ENCODE measurements around the gene SIX5.
A peak's percentile ranks its signal among the peaks of the same experiment; 100 is the strongest.
"Not testable (repeated sequence)": the region's sequence is repeated elsewhere in the genome, so short reads cannot be mapped to it uniquely, and the experiment has no call there.

SIX5 gene

DNA sequence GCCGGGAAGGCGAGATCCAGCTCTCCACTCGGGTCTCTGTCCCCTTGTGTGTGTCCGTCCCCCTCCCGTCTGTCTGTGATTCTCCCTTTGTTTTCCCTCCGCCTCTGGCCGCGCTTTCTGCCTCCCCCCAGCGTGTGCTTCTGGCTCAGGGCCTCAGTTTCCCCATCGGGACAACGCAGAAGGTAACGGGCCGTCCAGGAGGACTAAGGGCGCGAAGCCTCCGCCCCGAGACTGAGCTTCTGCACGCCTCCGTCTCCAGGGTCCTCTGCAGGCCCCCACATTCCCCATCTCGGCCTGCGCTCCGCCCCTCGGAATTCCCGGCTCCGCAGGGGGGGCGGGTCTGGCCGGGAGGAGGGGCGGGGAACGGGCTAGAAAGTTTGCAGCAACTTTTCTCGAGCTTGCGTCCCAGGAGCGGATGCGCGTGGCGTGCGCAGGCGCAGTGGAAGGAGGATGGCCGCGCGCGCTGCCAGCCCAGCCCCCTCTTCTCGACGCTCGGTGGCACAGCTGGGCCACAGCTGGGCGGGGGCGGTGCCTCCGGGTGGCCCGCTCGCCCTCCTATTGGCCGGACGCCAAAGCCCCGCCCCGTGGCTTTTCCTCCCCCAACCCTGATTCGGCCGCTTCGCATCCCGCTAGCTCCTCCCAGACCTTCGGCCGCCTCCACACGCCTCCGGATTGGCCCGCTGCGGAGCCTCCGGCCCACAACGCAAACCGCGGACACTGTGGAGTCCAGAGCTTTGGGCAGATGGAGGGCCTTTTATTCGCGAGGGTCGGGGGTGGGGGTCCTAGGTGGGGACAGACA lies at the start of gene SIX5:
SIX5 (minus strand) TSS at position 269 of the 799 bp plus-strand sequence. CDS start 408 bp downstream, outside the sequence.
- peak; percentile 91 to 92 for DNase-seq (ENCODE audit: low read depth in 1 of 2, low spot score in 1 of 2)

DNA sequence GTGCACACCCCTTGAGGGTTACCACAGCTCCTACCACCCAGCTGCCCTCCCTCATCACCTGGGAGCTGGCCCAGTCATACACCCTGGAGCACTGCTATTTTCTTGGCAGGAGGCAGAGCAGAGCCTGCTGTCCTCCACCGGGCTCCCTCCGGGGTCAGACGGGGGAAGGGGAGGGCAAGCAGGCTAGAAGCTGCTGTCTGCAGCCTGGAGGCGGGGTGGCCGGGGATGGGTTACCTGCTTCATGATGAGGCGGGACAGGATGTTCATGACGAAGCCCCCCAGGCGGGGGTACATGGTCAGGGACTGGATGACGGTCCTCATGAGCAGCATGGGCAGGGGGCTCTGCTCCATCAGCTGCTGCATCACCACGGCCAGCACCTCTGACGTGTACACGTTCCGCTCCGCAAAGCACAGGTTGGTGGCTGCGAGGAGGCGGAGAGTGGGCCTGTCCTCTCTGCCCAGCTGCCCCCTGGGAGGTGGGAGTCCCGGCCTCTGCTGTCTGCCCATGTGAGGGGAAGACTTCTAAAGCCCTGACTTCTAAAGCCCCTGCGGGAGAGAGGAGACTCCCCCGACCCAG lies 48.8 kb upstream of the SIX5 start:
- no peak for DNase-seq (ENCODE audit: low read depth in 1 of 2, low spot score in 1 of 2)

DNA sequence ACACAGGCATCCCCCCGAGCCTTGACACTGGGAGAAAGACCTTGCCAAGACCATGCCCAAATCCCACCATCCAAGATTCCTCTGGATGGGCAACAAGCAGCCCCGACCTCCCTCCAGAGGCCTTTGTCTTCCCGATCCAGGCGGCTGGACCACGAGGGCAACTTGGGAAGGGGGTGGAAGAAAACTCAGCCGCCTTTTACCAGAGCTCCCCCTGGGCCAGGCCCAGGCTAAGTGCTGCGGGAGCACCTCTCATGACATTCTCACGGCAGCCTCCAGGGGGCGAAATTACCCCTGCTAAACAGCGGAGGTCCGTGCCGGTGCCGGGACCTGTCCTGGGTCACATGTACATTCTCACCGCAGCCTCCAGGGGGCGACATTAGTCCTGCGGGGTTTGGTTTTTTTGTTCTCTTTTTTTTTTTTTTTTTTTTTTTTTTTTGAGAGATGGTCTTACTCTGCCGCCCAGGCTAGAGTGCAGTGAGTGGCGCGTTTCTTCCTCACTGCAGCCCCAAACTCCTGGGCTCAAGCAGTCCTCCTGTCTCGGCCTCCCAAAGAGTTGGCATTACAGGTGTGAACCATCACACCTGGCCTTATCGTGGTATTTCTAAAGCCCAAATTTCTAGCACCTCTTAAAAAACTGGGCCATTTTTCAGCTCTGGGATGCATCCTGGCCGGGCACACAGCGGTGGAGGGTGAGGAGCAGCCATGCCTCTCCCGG lies 48.1 kb upstream of the SIX5 start:
- DNase-seq (ENCODE audit: low read depth in 1 of 2, low spot score in 1 of 2) = peak; percentile 89 to 96

DNA sequence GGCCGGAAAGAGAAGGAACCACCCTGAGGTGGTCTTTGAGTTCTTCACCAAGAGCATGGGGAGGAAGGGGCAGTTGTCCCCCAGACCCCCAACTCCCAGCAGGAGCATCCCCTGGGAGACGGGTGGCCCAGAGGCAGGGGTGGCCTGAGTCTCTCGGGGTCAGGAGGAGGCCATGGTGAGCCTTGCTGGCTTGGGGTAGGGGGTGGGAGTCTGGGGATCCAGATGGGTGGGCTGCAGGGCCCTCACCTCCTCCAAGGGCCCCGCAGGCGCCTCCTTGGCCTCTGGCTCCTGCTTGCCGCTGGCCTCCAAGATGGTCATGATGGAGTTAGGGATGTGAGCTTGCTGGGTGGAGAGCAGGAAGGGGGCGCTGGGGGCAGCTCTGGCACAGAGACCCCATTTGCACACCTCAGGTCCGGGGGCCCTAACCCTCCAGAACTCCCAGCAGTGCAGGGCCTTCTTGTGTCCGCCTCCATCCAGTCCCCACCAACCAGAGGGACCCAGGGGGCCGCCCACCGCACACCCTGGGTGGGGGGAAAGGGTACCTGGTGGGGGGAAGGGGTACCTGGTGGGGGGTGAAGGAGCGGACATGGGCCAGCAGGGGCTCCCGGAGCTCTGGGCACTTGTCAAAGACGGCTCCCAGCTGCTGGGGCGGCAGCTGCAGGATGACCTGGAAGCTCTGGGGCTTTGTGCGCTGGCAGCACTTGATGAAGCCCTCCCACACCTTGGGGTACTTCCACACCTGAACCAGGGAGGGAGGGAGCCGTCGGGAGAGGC lies 47.4 kb upstream of the SIX5 start:
- no peak for DNase-seq (ENCODE audit: low read depth in 1 of 2, low spot score in 1 of 2)

- DNase-seq (ENCODE audit: low read depth in 1 of 2, low spot score in 1 of 2) = no peak
These were observed 46.6 kb upstream of the SIX5 start for GRCh38 chr19:45815481-45816216.

DNA sequence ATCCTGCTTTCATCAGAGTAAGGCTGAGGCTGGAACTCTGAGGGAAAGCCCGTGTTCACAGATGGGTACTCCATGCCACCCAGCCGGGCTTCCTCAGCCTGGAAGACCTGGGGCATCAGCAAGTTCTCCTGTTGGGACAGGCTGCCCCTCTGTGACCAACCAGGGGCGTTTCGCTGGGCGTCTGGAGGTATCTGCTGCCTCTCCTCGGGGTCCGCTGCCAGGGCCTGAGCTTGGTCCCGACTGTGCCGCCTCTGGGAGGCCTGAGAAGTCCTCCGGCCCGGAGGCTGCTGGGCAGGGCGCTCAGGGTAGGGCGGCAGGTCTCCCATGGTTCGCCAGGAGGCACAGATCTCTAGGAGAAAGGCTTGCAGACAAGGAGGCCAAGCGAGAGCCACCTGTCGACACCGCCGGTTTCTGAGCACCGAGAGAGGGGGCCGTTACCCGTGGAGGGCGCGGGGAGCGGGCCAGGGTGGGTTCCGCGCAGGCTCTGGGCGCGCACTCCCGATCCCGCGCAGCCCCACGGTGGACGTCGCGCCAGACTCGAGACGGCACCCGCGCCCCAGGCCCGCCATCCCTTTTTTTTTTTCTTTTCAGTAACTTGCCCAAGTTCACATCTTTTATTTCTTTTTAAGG lies 45.9 kb upstream of the SIX5 start, which contains the start of gene RSPH6A:
RSPH6A (minus strand) TSS at position 458 of the 630 bp plus-strand sequence; CDS start at position 326, 132 bp downstream.
- no peak for DNase-seq (ENCODE audit: low read depth in 1 of 2, low spot score in 1 of 2)

GRCh38 chr19:45814166-45814780 lies 45.2 kb upstream of the SIX5 start:
- DNase-seq (ENCODE audit: low read depth in 1 of 2, low spot score in 1 of 2) = no peak

GRCh38 chr19:45812297-45812696 lies 43.2 kb upstream of the SIX5 start:
- DNase-seq (ENCODE audit: low read depth in 1 of 2, low spot score in 1 of 2) = no peak

- DNase-seq (ENCODE audit: low read depth in 1 of 2, low spot score in 1 of 2) = no peak
These were observed 40.6 kb upstream of the SIX5 start for GRCh38 chr19:45809643-45810159.

- DNase-seq (ENCODE audit: low read depth in 1 of 2, low spot score in 1 of 2) = no peak
These were observed 36.7 kb upstream of the SIX5 start for GRCh38 chr19:45805719-45806118.

DNA sequence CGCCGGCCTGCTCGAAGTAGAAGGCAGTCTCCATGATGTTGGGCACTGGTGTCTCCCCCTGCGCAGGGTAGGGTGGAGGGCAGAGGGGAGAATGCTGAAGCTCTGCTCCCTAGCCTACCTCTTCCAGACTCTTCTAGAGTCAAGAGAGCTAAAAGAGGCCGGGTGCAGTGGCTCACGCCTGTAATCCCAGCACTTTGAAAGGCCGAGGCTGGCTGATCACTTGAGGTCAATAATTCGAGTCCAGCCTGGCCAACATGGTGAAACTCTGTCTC lies 35.8 kb upstream of the SIX5 start:
- no peak for DNase-seq (ENCODE audit: low read depth in 1 of 2, low spot score in 1 of 2)

GRCh38 chr19:45804140-45804958 lies 35.3 kb upstream of the SIX5 start:
- DNase-seq (ENCODE audit: low read depth in 1 of 2, low spot score in 1 of 2) = no peak

GRCh38 chr19:45801603-45802175 lies 32.6 kb upstream of the SIX5 start:
- no peak for DNase-seq (ENCODE audit: low read depth in 1 of 2, low spot score in 1 of 2)

- no peak for DNase-seq (ENCODE audit: low read depth in 1 of 2, low spot score in 1 of 2)
These were observed 31.1 kb upstream of the SIX5 start for GRCh38 chr19:45800070-45800553.

- DNase-seq (ENCODE audit: low read depth in 1 of 2, low spot score in 1 of 2) = not testable (repeated sequence)
These were observed 30.5 kb upstream of the SIX5 start for GRCh38 chr19:45799541-45799940.

DNA sequence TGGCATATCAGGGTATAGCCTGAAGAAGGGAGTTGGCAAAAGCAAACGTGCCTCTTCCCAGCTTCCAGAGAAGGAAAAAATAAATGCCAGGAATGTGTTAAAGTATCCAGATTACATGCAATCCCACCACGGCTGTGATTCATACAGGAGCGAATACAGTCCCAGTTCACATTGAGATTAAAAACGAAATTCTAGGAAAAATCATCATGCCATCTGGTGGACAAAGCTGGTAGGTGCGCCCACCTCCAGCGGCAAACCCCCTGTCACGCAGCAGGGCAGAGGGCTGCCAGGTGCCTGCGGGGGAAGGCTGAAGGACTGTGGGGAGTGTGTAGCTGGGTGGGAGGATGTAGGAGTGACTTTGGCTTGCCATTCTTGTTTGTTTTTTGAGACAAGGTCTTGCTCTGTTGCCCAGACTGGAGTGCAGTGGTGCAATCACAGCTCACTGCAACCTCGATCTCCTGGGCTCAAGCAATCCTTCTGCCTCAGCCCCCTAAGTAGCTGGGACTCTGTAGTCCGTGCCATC lies 30.0 kb upstream of the SIX5 start:
- DNase-seq (ENCODE audit: low read depth in 1 of 2, low spot score in 1 of 2) = peak; percentile 25 to 45

DNA sequence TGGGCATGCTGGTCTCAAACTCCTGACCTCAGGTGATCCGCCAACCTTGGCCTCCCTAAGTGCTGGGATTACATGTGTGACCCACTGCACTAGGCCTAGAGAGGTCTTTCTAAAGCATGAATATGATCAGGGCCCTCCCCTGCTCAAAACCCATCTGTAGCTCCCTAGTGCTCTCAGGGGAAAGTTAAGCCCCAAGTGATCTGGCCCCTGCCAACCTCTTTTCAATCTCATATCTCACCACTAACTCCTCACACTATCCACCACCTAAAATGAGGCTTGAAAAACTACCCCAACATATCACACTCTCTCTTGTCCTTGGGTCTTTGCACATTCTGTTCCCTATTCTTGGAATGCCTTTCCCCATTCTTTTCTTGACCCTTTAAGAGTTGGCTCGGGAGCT lies 25.6 kb upstream of the SIX5 start:
- no peak for DNase-seq (ENCODE audit: low read depth in 1 of 2, low spot score in 1 of 2)

- DNase-seq (ENCODE audit: low read depth in 1 of 2, low spot score in 1 of 2) = no peak
These were observed 24.8 kb upstream of the SIX5 start for GRCh38 chr19:45793876-45794275.

Data from stimulated activated CD4-positive, alpha-beta T cell treated with anti-CD3 and anti-CD28 coated beads, Interleukin-15, amount 100 ng/mL, for 1 hour (primary cell).